ENCODE measurements around the gene SPATA12. TPM values are rescaled to one million over a fixed set of nuclear protein-coding genes. Genes with fewer than 3 reads are reported as not detected.

The SPATA12 gene
- total RNA-seq, 1 donor from 2014 or later, result 0.06 TPM

DNA sequence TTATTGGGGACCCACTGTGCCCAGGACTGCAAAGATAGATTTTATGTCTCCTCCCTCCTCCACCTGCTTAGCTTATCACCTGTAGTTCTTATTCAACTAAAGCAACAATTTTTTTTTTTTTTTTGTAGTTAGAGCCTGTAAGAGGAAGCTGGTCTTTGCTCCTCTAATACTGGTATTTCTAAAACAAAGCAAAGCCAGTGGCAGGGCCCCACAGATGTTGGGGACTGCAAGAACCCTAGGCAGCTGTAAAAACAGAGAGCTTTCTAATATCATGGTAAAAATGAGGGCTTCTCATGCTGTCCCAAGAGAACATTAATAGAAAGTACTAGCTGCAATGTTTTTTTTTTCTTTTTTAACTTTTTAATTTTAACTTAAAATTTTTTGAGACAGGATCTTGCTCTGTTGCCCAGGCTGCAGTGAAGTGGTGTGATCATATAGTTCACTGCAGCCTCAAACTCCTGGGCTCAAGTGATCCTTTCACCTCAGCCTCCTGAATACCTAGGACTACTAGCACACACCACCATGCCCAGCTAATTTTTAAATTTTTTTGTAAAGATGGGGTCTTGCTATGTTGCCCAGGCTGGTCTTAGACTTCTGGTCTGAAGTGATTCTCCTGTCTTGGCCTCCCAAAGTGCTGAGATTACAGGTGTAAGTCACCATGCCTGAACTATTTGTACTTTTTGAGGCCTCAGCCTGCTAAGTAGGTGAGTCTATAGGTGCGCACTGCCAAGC, 27.1 kb downstream of the SPATA12 start:
- H3K4me3 ChIP-seq (ENCODE audit: low read depth, low read length), result no peak overlapping the region
- no peak for DNase-seq (ENCODE audit: low read depth)
- no peak for TF ChIP-seq CTCF (conservative IDR thresholded peaks at IDR 0.05; ENCODE audit: low read depth, low read length)

- DNase-seq (ENCODE audit: low read depth), result no peak
- no peak overlapping the region for H3K4me3 ChIP-seq (ENCODE audit: low read depth, low read length)
- TF ChIP-seq CTCF (conservative IDR thresholded peaks at IDR 0.05; ENCODE audit: low read depth, low read length), result no peak
Observed at GRCh38 chr3:57088503-57088902, 28.0 kb downstream of the SPATA12 start.

GRCh38 chr3:57089043-57089442, 28.6 kb downstream of the SPATA12 start:
- no peak for DNase-seq (ENCODE audit: low read depth)
- H3K4me3 ChIP-seq (ENCODE audit: low read depth, low read length), result no peak overlapping the region
- TF ChIP-seq CTCF (conservative IDR thresholded peaks at IDR 0.05; ENCODE audit: low read depth, low read length), result no peak

DNA sequence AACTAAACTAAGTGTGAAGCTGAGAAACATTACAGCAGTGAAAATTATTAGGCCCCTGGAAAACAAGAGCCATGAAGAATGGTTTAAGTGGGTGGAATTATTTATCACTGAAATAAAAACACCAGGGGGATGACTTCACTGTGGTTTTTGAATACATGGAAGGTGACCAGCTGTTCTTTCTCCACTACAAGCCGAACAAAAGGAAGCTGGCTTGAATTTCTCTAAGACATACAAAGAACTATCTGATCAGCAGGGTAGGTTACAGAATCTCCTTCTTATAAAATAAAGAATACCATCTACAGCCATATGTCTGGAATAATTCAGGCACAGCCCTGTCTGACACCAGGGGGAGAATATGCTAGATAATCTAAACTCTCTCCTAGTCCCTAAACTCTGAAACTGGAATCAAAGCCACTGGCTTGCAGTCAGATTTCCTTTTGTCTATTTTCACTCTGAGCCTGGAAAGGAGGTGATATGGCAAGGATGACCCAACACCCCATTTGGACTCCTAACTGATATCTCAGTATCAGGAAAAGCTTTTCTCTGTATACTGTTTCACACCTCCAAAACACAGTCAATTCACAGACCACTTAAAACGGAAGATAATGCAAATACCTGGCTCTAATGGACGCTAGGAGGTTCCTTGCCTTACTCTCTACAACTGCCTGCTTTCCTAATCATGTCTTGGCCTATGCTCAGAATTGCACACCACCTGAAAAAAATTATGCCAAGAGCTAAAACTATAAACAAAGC, 31.2 kb downstream of the SPATA12 start:
- no peak for DNase-seq (ENCODE audit: low read depth)
- H3K4me3 ChIP-seq (ENCODE audit: low read depth, low read length), result no peak overlapping the region
- no peak for TF ChIP-seq CTCF (conservative IDR thresholded peaks at IDR 0.05; ENCODE audit: low read depth, low read length)

DNA sequence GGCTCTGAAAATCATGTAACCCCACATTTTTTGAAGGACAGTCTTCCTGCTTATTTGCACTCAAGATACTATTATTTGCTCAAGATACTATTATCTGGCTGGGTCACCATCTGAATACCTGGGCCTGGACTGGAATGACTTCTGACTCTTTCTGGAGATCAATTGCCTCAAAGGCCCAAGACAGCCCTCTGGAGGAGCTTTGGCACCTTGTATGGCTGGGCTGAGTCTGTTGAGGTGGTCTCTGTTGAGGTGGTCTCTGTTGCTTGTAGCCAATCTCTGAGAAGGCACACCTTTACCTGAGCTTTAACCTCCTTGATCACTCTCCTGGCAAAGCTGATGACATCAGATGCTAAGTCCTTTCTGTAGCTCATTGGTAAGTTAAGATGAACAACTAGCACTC, 33.0 kb downstream of the SPATA12 start:
- H3K4me3 ChIP-seq (ENCODE audit: low read depth, low read length), result no peak overlapping the region
- TF ChIP-seq CTCF (conservative IDR thresholded peaks at IDR 0.05; ENCODE audit: low read depth, low read length), result peak; percentile 34
- no peak for DNase-seq (ENCODE audit: low read depth)

DNA sequence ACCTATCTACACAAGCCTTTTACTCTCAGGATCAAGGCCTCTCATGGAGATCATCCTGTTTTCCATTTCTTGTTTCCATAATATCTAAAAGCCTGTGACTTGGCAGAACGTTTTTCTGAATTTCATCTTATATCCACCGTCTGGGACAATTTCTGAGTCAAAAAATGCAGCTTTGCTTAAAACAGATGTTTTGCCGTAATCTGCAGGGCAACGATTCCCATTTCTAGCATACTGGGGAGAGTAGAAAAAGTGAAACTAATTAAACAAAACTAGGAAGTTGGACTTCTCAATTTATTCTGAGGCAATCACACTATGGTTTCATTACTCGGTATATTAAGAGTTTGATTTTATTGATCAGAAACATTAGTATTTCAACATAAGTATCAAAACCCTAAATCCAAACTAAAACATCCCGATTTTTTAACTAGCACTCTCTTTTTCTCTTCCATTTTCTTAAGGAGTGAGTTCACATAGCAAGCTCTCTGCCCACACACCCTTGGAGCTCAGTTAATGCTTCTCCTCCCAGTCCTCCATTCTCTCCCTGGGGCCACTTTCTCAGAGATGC, 33.6 kb downstream of the SPATA12 start:
- no peak overlapping the region for H3K4me3 ChIP-seq (ENCODE audit: low read depth, low read length)
- no peak for TF ChIP-seq CTCF (conservative IDR thresholded peaks at IDR 0.05; ENCODE audit: low read depth, low read length)
- no peak for DNase-seq (ENCODE audit: low read depth)
